GM18858 (cell line): ENCODE results near the gene SGMS1.
"Not testable (repeated sequence)": the region's sequence is repeated elsewhere in the genome, so short reads cannot be mapped to it uniquely, and the experiment has no call there.

Experiments used
- ATAC-seq: cut with Tn5 transposase; IDR thresholded peaks from one replicate; pipeline ENCODE4 v1.9.1; 2021; ENCODE audit not compliant: unreplicated experiment

SGMS1 gene

DNA sequence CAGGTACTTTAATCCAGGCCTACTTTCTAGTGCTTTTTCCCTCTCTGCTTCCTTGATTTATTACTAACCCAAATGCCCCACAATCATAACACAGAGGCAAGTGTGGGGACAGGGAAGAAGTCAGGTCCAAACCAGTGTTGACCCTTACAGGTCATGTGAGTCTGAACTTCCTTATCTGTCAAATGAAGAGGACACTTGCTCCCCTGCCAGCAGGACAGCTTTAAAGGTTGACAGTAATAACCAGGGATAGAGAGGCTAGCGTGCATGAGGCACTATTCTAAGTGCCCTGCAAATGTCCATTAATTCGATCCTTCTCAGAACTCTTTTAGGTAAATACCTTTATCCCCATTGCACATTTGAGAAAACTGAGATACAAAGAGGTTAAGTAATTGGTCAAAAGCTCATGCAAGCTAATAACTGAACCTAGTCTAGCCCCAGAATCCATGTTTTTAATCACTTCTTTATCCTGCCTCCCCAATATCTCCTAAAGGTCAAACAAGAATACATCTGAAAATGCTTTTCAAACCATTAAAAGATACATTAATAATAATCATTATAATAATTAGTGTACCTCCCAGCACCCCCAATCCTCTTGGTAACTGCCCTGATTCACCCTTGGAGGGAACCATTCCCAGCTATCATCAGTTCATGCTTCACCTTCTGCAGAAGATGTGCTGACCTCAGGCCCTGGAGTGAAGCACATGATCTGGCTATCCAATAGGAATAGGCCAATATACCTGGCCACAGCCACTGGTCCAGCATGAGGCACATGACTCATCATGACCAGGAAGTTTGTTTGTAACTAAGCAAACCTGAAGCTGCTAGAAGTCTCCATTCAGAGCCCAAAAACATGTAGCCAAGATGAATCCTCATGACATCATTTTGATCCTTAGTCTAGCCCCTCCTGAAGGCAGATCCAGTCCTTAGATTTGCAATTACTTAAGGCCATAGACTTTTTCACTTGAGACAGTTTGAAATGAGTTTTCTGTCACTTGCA, 40.7 kb downstream of the SGMS1 start:
- ATAC-seq = no peak

DNA sequence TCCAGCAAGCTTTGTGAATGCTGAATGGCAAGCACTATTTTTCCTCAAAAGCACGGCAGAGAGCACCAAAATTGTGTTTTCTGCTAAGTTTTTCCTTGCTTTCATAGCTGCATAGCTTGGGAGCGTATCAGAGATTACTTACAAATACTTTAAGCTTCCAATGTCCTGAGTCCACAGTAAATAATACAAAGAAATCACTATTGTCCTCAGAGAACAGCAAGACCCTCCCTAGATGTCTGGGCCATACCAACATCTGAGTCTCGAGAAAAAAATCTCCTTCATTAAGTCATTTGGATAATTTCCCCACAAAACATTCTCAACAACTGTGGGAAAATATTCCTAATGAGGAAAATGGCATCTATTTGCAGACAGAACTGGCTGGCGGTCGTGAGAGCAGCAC, 41.7 kb downstream of the SGMS1 start:
- no peak for ATAC-seq

DNA sequence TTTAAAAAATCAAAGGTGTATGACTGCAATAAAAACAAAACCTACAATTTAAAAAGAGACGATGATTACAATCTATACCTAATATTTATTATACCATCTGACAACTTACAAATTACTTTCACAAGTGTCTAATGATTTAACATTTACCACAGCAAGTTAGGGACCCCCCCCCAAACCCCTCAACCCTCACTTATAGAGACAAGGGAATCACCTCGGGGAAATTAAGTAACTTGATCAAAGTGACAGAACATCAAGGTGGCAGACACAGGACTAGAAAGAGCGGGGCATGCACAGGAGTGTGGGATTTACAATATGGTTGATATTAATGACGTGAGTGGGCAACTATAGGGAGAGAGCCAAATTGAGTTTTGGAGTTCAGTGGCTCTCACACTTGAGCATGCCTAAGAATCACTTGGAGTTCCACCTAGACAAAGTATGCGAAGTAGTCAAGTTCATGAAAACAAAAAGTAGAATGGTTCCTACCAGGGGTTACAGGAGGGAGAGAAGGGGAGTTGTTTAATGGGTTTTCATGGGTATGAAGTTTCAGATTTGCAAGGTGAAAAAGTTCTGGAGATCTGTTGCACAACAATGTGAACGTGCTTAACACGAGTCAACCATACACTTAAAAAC, 43.4 kb downstream of the SGMS1 start:
- no peak for ATAC-seq

DNA sequence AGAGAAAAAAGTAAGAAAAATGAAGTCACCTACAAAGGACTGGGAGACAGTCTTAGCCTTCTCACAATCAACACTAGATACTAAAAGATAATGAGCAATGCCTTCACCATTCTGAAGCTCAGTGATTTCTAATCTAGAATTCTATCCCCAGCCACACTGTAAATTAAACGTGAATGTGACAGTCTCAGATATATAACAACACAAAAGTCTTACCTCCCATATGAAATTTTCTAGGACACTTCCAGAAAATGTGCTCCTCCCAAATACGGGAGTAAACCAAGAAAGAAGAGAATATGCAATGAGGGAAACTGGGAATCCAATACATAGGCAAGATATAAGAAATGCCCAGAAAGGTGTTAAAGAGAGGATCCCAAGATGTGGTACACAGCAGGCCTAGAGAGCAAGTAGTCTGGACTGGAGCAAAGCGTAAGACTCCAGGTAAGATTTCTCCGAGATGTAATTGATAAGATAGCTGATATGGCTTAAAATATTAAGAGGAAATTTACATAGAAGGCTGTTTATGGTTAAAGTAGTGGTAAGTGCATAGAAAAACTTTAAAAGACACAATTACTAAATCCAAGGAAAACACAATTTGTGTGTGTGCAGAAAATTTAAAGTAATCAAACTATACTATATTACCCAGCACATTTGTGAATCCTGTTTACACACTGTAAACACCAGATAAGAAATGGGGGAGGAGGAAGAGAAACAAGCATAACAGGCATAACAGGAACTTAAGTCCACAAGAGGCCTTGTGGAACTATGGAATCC, 44.1 kb downstream of the SGMS1 start:
- ATAC-seq = no peak

DNA sequence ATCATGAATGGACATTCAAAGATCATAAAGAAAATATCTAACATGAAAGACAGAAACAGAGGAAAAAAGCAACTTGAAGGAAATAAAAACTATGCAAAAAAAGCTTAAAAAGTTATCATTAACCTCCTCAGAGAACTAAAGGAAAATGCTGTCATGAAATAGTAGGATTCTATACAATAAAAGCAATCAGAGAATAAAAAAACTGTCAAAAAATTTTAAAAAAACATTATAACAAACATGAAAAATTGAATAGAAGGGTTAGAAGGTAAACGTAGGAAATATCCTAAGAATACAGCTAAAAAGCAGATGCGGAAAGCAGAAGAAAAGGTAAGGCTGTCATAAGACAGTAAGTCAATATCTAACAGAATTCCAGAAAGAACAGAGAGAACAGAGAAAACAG, 44.8 kb downstream of the SGMS1 start:
- no peak for ATAC-seq

DNA sequence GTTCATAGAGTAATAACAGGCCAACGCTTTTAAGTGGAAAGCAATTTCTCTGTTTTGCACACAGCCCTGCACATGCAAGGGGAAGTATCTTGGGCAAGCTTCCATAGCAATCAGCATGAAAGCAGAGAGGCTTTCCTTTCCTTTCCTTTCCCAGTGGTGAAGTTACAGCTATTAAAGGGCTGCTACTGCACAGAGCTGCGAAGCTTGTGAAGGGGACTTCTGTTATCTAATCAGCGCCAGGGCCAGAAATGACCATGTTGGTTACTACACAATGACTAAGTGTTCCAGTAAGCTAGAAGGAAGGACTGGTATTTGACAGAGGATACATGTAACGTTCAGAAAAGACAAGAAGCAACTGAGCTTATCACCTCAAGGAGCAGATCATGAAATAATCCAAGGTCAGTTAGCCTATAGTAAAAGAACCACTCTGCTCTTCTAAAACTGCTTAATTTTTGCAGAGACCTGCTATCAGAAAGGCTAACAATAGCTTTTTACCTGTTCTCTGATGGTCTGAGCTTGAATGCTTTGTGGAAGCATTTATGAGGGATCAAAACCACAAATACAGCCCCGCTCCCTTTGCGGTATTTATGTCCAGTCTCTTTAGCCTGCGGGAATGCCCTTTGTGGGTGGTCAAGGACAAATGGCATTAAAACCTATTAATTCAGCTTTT, 45.9 kb downstream of the SGMS1 start:
- ATAC-seq = peak; percentile 60

DNA sequence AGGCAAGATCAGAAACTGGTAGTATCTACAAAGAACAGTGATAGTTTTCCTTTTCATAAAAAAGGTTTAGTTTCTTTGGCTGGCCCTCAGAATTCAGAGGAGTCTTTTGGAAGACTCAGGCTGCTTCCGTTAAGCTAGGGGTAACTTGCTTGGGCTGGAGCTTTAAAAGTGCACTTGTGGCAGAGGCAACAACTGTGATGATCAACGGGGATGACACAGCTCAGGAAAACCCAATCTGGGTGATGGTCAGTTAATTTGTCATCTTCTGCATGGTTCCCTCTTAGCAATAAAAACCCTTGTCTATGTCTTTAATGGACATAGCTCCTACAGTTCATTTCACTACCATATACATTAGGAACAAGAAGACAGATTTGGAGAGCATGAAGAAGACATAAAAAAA, 46.7 kb downstream of the SGMS1 start:
- ATAC-seq = no peak

GRCh38 chr10:50576245-50576815, 47.4 kb downstream of the SGMS1 start:
- no peak for ATAC-seq

DNA sequence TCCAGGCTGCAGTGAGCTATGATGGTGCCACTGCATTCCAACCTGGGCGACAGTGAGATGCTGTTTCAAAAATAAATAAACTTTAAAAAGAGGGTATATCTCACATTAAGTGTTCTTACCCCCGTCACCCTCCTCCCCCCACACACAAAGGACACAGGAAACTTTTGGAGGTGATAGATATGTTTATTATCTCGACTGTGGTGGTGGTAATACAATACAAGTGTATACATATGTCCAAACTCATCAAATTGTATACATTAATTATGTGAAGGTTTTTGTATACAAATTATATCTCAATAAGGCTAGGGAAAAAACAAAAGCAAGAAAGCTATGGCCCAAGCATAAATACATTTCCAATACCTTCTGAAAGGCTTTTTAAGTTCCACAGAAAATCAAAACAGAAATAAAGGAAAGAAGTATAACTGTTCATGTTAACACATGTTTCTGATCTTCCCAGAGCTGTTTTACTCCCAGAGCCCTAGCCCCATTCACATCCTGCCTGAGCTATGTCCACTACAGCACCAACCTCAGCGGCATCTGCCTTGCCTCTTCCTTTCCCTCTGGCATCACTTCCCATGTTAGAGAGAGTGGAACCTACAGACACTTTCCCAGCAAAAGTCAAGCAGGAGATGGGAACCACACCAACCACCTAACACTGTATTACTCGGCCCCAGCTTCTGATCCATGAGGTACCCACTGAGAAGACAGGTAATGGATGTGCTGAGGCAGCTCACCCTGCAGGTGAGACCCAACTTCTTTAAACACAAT, 48.1 kb downstream of the SGMS1 start:
- no peak for ATAC-seq

GRCh38 chr10:50574931-50575330, 48.8 kb downstream of the SGMS1 start:
- ATAC-seq = no peak

DNA sequence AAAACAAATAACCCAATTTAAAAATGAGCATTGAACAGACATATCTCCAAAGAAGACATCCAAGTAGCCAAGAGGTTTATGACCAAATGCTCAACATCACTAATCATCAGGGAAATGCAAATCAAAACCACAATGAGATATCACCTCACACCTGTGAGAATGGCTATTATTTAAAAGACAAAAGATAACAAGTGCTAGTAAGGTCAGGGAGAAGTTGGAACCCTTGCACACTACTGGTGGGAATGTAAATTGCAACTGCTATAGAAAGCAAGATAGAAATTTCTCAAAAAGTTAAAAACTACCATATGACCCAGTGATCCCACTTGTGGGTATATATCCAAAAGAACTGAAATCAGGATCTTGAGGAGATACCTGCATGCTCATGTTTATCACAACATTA, 49.5 kb downstream of the SGMS1 start:
- ATAC-seq = no peak

GRCh38 chr10:50572017-50572491, 51.7 kb downstream of the SGMS1 start:
- ATAC-seq = no peak

GRCh38 chr10:50568750-50569149, 55.0 kb downstream of the SGMS1 start:
- not testable (repeated sequence) for ATAC-seq

DNA sequence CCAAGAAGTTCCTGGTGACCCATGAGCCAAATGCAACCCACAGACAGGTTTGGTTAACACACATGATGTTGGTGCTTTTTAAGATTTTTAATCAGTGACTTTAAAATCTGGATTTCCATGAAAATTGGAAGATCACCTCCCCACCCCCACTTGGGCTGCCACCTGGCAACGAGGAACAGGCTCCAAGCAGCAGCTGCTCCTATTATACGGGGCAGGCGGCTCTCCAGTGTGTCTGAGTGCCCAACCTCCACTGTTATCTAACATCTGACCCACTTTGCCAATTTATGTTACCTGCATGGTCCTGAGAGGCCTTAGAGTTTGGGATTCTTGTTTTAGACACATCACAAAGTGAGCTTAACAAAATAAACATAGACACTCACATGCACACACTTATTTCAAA, 56.4 kb downstream of the SGMS1 start:
- ATAC-seq = no peak

- ATAC-seq = no peak
Measured at GRCh38 chr10:50566150-50566549, 57.6 kb downstream of the SGMS1 start.

- ATAC-seq = no peak
Measured at GRCh38 chr10:50565301-50566083, 58.3 kb downstream of the SGMS1 start.

- ATAC-seq = no peak
Measured at GRCh38 chr10:50563906-50564305, 59.9 kb downstream of the SGMS1 start.

DNA sequence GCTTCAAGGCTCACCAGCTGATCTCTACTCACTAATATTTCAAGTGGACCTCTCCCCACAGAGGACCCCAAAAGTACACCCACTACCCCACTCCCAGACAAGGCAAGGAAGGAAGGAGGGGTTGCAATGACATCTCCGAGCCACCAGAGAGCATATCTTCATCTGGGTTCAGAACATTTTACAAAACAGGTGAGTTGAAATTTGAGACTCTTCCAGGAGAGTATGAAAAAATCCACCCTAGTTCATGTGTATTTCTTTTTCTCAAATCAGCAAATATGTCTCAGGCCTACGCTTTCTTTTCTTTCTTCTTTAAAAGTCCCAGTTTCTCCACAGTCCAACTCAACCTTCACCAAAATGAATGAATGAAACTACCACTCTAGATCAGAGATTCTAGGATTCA, 61.9 kb downstream of the SGMS1 start:
- no peak for ATAC-seq

DNA sequence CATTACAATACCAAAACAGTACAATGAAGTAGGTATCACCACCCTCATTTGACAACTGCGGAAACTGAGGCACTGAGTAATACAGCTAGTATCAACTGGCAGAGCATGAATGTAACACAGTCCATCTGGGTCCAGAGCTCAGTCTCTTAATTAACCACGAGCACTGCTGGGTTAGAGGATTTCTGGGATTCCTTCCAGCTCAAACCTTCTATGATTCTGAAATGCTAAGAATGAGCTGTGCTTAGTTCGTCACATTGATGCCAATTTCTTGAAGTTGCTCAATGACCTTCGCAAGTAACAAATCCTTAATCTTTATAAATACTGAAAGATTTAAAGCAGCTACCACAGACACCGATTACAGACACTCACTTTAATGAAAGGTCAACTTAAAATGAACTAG, 62.5 kb downstream of the SGMS1 start:
- ATAC-seq = no peak
